H1 (cell line): Measurements from ENCODE around the gene PSPC1. TPM values are rescaled to one million over a fixed set of nuclear protein-coding genes. Genes with fewer than 3 reads are reported as not detected.

Experiments
- BRCA1 ChIP-seq: IDR thresholded peaks from 2 replicates; pipeline ENCODE4 v1.6.1; 2012; ENCODE audit warnings: low read depth, low read length, improper control_type of control experiment
- SP1 ChIP-seq: IDR thresholded peaks from 2 replicates; pipeline ENCODE4 v1.6.1; 2011; ENCODE audit warnings: low read depth, low read length
- SP4 ChIP-seq: IDR thresholded peaks from 2 replicates; pipeline ENCODE4 v1.6.1; 2012; ENCODE audit warnings: low read length, inconsistent platforms
- polyA plus RNA-seq, 7 experiments: library from polyadenylated mRNA; depleted of rRNA in 3 of 7; stranded (reverse) in 5 of 7; unstranded in 2 of 7; fragments of >200 nt in 5 of 7; fragments of 200-250 nt in 2 of 7; gene quantifications; 1 replicate in 5 of 7; 2 replicates in 1 of 7; 4 replicates in 1 of 7; pipeline versions ENCODE4 v1.2.1 to v1.2.3, GENCODE V29; 2011 to 2013; ENCODE audit warnings: missing spikeins in 2 of 7, mixed read lengths in 2 of 7
- total RNA-seq: library from RNA; stranded (reverse); fragmentation: NEBNext Ultra II Directional; extraction: Animal tissue kit (Norgen Biotek cat#: 25700); gene quantifications from 2 replicates; pipeline ENCODE4 v1.2.1, GENCODE V29; 2021

The PSPC1 gene
- total and polyA plus RNA-seq, 2 of the 8 experiments (the other 6 are each of a cell fraction or from before 2014, with no cell fraction given): 53.4 to 97.4 TPM

DNA sequence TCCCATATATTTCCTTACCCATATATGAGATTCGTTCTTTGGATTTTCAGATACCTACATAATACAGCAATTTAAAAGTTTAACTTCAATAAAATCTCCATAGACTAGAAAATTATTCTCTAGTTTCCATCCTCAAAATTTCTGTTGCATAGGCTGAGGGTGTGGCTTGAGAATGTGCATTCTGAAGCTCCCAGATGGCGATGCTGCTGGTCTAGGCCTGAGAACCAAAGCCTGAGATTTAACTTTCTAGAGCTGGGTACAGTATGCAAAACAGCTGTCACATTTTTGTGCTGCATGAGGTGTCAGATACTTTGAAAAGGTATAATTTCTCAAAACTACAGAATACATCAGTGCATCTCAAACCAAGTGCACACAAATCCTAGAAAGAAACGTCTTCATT, 106.6 kb downstream of the PSPC1 start (continued):
- no peak for TF ChIP-seq SP4
- no peak for TF ChIP-seq SP1
- no peak for TF ChIP-seq BRCA1
